Measurements from ENCODE around the gene DBP. TPM values are rescaled to one million over a fixed set of nuclear protein-coding genes. Genes with fewer than 3 reads are reported as not detected.

Gene DBP
- total and polyA plus RNA-seq, 2 experiments from 2014 or later = 3.7 to 5.9 TPM

- Histone ChIP-seq H3K27me3 (replicated peaks; ENCODE audit: insufficient read depth) (no peaks in the 10 kb centered on the region), H3K4me3 (peak overlapping the region; percentile 96), H3F3A (ENCODE audit: insufficient read depth) (peaks cover 20% of the 10 kb centered on the region; the same call in 1 of the 2 replicates), H3K9me2 (ENCODE audit: insufficient read depth) (no peaks in the 10 kb centered on the region), H3K4me2 (ENCODE audit: unreplicated experiment) (peak overlapping the region; percentile 100), H3K79me2 (ENCODE audit: insufficient read depth) (peaks cover 55% of the 10 kb centered on the region), H3K9ac (peak overlapping the region; percentile 98), H3K4me1 (ENCODE audit: insufficient read depth) (peaks cover 21% of the 10 kb centered on the region), H4K20me1 (ENCODE audit: insufficient read depth) (peaks cover 12% of the 10 kb centered on the region; the same call in 1 of the 2 replicates), H2AFZ (no peak overlapping the region; the same call in 1 of the 2 replicates), H3K36me3 (ENCODE audit: low read depth) (peaks cover 21% of the 10 kb centered on the region), H3K27ac (peak overlapping the region; percentile 89), H3K9me3 (ENCODE audit: low read depth) (no peaks in the 10 kb centered on the region)
- DNase-seq = peak; percentile 43
- 0 to 1% methylated on average over 18 of the region's 18 CpGs for WGBS, 2 experiments (ENCODE audit: low coverage in 1 of 2, low lambda C conversion rate in 2 of 2, missing lambda C conversion rate in 2 of 2)
- in situ Hi-C loops (cut with MboI) = no loop called here
- no peak for TF ChIP-seq EZH2 (IDR thresholded peaks at IDR 0.05; ENCODE audit: insufficient read depth, poor library complexity, severe bottlenecking)
- TF ChIP-seq EZH2phosphoT487 (IDR thresholded peaks at IDR 0.05; ENCODE audit: insufficient read depth, low read depth) = no peak
Observed at GRCh38 chr19:48618278-48618915, 18.8 kb downstream of the DBP start.

- H3K4me2 ChIP-seq (ENCODE audit: unreplicated experiment) = peak overlapping the region; percentile 100
- DNase-seq = peak; percentile 58
- TF ChIP-seq EZH2phosphoT487 (IDR thresholded peaks at IDR 0.05; ENCODE audit: insufficient read depth, low read depth) (no peak), EZH2 (IDR thresholded peaks at IDR 0.05; ENCODE audit: insufficient read depth, poor library complexity, severe bottlenecking) (no peak)
- peak overlapping the region; percentile 89; the same call in 1 of the 2 replicates for H3K27ac ChIP-seq
- H3K9ac ChIP-seq = peak overlapping the region; percentile 98
- no peaks in the 10 kb centered on the region for H3K9me2 ChIP-seq (ENCODE audit: insufficient read depth)
- peaks cover 21% of the 10 kb centered on the region for H3K36me3 ChIP-seq (ENCODE audit: low read depth)
- 58 to 65% methylated on average over 18 of the region's 18 CpGs for WGBS, 2 experiments (ENCODE audit: low coverage in 1 of 2, low lambda C conversion rate in 2 of 2, missing lambda C conversion rate in 2 of 2)
- H4K20me1 ChIP-seq (ENCODE audit: insufficient read depth) = peaks cover 12% of the 10 kb centered on the region; the same call in 1 of the 2 replicates
- no peaks in the 10 kb centered on the region for H3K9me3 ChIP-seq (ENCODE audit: low read depth)
- H3K4me3 ChIP-seq = peak overlapping the region; percentile 96
- H3K27me3 ChIP-seq (replicated peaks; ENCODE audit: insufficient read depth) = no peaks in the 10 kb centered on the region
- no peak overlapping the region for H2AFZ ChIP-seq
- H3K79me2 ChIP-seq (ENCODE audit: insufficient read depth) = peaks cover 55% of the 10 kb centered on the region
- peaks cover 19% of the 10 kb centered on the region for H3K4me1 ChIP-seq (ENCODE audit: insufficient read depth)
- peaks cover 20% of the 10 kb centered on the region; the same call in 1 of the 2 replicates for H3F3A ChIP-seq (ENCODE audit: insufficient read depth)
- in situ Hi-C loops (cut with MboI) = no loop called here
Observed at GRCh38 chr19:48617146-48617937, 19.8 kb downstream of the DBP start.

GRCh38 chr19:48616491-48617056, 20.6 kb downstream of the DBP start:
- in situ Hi-C loops (cut with MboI) = no loop called here
- peaks cover 12% of the 10 kb centered on the region; the same call in 1 of the 2 replicates for H4K20me1 ChIP-seq (ENCODE audit: insufficient read depth)

GRCh38 chr19:48616041-48616436, 21.1 kb downstream of the DBP start:
- peaks cover 12% of the 10 kb centered on the region; the same call in 1 of the 2 replicates for H4K20me1 ChIP-seq (ENCODE audit: insufficient read depth)
- H2AFZ ChIP-seq = no peak overlapping the region
- 78 to 87% methylated on average over 13 to 16 of the region's 16 CpGs for WGBS, 2 experiments (ENCODE audit: low coverage in 1 of 2, low lambda C conversion rate in 2 of 2, missing lambda C conversion rate in 2 of 2)
- H3K27ac ChIP-seq = no peak overlapping the region
- H3K79me2 ChIP-seq (ENCODE audit: insufficient read depth) = peaks cover 49% of the 10 kb centered on the region
- TF ChIP-seq EZH2phosphoT487 (IDR thresholded peaks at IDR 0.05; ENCODE audit: insufficient read depth, low read depth) (no peak), EZH2 (IDR thresholded peaks at IDR 0.05; ENCODE audit: insufficient read depth, poor library complexity, severe bottlenecking) (no peak)
- no peaks in the 10 kb centered on the region for H3K27me3 ChIP-seq (replicated peaks; ENCODE audit: insufficient read depth)
- peaks cover 21% of the 10 kb centered on the region for H3K36me3 ChIP-seq (ENCODE audit: low read depth)
- H3K4me3 ChIP-seq = no peak overlapping the region
- peaks cover 19% of the 10 kb centered on the region for H3K4me1 ChIP-seq (ENCODE audit: insufficient read depth)
- in situ Hi-C loops (cut with MboI) = no loop called here
- peak overlapping the region; percentile 98 for H3K9ac ChIP-seq
- H3K9me2 ChIP-seq (ENCODE audit: insufficient read depth) = no peaks in the 10 kb centered on the region
- H3F3A ChIP-seq (ENCODE audit: insufficient read depth) = peaks cover 20% of the 10 kb centered on the region; the same call in 1 of the 2 replicates
- no peak overlapping the region for H3K4me2 ChIP-seq (ENCODE audit: unreplicated experiment)
- DNase-seq = no peak
- no peaks in the 10 kb centered on the region for H3K9me3 ChIP-seq (ENCODE audit: low read depth)

More at GRCh38 chr19:48616491-48617056, 20.6 kb downstream of the DBP start:
- Histone ChIP-seq H3K4me1 (ENCODE audit: insufficient read depth) (peaks cover 19% of the 10 kb centered on the region), H3K9ac (peak overlapping the region; percentile 98), H3K4me3 (peak overlapping the region; percentile 96), H3K27me3 (replicated peaks; ENCODE audit: insufficient read depth) (no peaks in the 10 kb centered on the region), H3K4me2 (ENCODE audit: unreplicated experiment) (peak overlapping the region; percentile 100), H2AFZ (no peak overlapping the region), H3K27ac (no peak overlapping the region), H3F3A (ENCODE audit: insufficient read depth) (peaks cover 20% of the 10 kb centered on the region; the same call in 1 of the 2 replicates), H3K9me3 (ENCODE audit: low read depth) (no peaks in the 10 kb centered on the region), H3K9me2 (ENCODE audit: insufficient read depth) (no peaks in the 10 kb centered on the region), H3K79me2 (ENCODE audit: insufficient read depth) (peaks cover 54% of the 10 kb centered on the region), H3K36me3 (ENCODE audit: low read depth) (peaks cover 21% of the 10 kb centered on the region)
- WGBS, 2 experiments (ENCODE audit: low coverage in 1 of 2, low lambda C conversion rate in 2 of 2, missing lambda C conversion rate in 2 of 2) = 70 to 79% methylated on average over 11 to 12 of the region's 12 CpGs
- no peak for DNase-seq
- TF ChIP-seq EZH2phosphoT487 (IDR thresholded peaks at IDR 0.05; ENCODE audit: insufficient read depth, low read depth) (no peak), EZH2 (IDR thresholded peaks at IDR 0.05; ENCODE audit: insufficient read depth, poor library complexity, severe bottlenecking) (no peak)

Data from GM23248 (cell line).